HT1080 (cell line): ENCODE data around the gene TUBGCP3. TPM values are rescaled to one million over a fixed set of nuclear protein-coding genes. Genes with fewer than 3 reads are reported as not detected.

Source experiments
- DNase-seq: peaks from one replicate; pipeline ENCODE4 v3.0.0-alpha.2; 2015; ENCODE audit warnings: low read depth
- total RNA-seq: library from RNA; depleted of rRNA; stranded (reverse); fragments of >200 nt; shearing (Covaris generic); gene quantifications from 2 replicates; pipeline ENCODE4 v1.2.3, GENCODE V29; 2014

The TUBGCP3 gene
- total RNA-seq, 1 experiment from 2014 or later = 29.7 TPM

DNA sequence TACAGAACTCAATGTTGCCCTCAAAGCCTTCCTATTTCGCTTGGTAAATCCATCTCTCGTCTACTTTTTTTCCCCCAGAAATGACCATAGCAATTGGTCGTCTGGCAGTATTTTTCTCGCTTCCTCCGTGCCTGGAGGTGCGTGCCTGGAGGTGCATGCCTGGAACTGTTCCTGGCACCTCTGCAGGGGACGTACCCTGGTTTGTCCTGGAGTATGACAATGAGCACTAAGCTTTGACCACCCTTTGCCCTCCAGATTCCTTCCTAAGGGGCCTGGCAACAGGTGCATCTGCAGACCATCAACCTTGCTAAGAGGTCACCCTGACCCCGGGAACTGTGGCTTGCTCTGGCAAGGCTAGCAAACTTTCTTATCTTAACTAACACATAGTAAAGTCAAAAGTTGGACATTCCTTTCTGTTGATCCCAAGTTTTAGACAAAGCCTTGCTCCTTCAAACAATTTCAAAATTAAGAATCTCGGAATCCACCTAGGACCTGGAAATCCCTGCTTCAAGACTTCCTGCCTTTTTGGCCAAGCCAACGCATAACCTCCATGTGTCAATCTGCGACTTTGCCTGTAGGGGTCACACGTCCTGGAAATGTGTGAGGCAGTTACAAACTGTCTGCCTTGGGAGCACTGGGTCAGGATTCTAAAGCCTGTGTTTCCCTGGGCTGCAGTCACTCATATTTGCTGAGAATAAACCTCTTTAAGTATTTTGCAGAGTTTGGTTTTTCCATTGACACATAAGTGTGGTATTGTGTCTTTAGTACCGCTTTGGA, 28.8 kb upstream of the TUBGCP3 start:
- peak; percentile 37 for DNase-seq

DNA sequence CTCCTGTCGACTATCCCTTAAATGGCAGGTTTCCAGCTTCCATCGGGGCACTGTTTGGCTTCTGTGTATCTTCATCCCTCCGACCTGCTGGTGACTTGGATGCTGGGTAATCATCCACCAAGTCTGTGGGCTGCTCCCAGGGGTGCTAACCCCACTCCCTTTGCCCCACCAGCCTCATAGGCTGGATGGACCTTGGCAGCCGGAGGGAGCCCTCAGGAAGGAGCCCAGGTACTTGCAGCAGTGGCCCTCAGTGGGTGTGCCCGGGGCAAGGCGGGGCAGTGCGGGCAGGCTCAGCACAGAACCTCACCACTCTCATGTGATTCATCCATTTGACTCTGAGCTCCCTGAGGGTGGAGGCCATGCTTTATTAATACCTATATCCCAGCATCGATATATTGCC, 27.4 kb upstream of the TUBGCP3 start:
- DNase-seq = no peak

DNA sequence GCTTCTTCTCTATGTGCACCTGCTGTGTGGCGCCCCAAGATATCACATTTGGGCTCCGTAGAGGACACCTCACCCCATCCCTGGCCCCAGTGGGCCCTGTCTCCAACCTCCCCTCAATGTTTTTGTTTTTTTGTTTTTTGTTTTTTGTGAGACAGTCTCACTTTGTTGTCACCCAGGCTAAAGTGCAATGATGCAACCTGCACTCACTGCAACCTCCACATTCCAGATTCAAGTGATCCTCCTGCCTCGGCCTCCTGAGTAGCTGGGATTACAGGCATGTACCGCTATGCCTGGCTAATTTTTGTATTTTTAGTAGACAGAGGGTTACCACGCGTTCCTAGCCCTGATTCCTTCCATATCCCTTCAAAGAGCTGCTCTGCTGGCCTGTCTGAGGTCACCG, 26.9 kb upstream of the TUBGCP3 start:
- DNase-seq = no peak

DNA sequence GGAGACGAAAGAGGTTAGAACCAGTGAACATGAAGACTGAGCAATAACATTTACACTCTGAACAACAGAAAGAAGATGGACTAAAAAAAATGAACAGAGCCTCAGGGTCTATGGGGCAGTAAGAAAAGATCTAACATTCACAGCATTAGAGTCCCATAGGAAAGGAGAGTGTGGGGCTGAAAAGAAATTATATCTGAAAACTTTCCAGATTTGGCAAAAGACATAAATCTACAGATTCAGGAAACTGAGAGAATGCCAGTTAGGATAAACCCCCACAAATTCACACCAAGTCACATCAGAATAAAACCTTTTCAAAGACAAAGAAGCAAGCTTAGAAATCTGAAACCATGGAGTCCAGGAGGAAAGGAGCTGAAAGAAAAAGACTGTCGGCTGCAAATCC, 20.3 kb upstream of the TUBGCP3 start:
- DNase-seq = no peak

DNA sequence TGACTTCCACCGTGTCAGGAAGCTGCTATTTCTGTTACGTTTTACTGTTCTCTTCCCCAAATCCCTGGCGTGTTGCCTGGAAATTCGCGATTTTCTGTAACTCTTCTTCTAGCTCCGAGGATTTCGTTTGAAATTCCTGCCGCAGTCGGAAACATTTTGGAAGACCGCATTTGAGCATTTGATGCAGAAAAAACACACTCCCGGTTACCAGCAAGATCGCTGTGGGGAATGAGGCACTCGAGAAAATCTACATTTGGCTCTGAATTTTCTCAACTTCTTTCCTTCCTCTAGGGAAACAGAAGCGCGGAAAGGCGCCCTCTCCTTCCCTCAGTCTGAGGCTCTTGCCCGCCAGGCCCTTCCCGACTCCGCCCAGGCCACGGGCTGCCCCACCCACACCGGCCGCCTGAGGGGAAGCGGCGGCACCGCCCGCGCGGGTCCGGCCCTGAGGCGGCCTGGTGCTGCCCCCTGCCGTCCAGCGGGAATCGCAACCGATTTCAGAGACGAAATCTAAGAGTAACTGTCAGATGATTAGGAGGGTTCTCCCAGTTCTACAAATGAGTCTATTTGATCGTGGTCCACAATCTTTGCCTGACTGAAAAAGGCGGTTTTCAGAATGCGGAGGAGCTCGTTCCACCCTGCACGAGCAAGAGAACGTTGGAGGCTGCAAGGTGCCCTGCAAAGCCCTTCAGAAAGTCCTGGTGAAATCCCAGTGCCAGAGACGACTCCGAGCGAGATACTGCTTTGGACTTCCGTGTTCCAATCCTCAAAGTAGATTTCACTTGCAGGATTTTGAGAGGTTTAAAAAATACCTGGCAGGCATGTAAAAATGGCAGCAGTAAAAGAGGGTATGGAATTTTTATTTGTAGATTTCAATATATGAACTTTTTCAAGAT, 18.4 kb upstream of the TUBGCP3 start:
- peak; percentile 85 for DNase-seq

DNA sequence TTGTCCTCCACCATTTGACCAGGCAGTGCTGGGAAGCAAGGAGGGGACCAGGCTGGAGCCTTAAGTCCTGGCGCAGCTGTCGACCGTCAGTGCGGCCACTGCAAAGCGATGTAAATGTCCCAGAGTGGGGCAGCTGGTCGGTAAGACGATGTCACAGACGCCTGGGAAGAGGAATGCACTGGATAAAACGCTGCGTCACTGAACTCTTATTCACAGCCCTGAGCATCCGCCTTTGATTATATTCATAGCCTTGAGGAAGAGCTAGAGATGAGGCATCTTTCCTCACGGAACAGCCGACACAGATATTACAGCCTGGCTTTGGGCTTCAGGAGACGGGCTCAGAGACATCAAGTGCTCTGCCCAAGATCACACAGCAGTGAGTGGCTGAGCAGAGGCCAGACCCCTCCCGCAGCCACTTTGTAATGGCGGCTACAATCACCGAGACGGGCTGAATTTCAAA, 17.6 kb upstream of the TUBGCP3 start:
- DNase-seq = no peak

DNA sequence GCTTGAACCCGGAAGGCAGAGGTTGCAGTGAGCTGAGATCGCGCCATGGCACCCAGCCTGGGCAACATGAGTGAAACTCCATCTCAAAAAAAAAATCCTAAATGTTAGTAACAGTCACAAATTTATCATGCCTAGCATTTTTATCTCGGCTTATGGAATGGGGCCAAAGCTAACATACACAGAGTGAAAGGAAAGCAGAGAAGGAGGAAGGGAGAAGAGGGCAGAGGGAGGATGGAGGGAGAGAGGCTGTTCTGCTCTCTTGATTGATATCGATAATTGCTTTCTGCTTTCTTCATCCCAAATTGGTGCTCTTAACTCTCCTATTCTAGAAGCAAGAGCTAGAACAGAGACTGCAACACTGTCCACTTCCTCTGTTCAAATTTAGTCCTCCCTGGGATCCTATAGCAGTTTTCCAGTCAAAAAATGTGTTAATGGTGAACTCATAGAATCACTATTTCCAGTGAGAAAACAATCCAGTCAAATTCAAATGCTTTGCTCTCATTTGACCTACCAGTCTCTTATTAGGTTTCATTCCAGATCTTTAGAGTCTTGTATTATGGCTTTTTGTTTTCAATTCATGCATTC, 15.8 kb upstream of the TUBGCP3 start:
- DNase-seq = no peak

DNA sequence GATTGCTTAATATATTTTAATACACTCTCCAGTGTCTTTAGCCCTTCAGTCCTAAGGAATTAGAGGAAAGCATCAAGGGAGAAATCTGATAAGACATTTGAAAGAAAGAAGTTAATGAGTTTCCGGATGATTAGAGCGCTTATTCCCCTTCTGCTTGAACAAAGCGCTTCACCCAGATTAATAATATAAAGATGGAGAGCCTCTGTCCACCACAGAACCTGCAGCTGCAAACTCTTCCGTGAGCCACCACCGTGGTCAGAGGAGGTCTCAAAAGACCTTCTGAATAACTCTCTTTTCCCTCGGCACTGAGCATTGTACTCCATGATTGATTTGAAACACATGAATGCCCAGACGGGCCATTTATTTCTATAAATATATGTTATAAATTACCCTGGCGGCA, 14.2 kb upstream of the TUBGCP3 start:
- no peak for DNase-seq

DNA sequence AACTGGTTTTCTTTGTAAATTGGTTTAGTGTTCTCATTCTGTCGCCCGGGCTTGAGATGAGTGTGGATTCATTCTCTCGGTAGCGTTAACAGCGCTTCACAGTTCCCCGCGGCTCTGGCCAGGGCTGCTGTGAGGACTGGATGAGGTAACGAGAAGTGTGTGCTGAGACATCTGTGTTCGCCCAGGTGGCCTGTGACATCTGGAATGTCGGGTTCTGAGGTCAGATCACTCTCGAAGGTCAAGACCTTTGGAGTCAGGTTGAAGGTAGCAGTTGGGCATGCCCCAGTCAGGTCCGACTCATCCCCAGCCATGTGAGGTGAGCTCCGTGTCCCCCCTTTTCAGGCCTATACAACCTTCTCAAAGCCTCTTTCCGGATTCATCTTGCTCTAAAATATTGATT, 13.4 kb upstream of the TUBGCP3 start:
- DNase-seq = no peak

DNA sequence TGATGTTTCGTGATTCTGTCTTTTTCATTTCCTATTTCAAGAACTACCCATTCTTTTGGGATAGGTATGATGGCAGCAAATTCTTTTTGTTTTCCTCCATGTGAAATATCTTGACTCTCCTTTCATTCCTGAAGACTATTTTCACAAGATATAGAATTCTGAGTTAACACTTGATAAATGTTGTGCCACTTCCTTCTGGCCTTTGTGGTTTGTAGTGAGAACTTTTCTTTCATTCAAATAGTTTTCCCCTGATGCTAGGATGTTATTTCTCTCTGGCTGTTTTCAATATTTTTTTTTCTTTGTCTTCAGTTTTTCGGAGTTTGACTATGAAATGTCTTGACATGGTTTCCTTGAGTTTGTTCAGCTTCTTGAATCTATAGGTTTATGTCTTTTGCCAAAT, 8.3 kb upstream of the TUBGCP3 start:
- DNase-seq = no peak

DNA sequence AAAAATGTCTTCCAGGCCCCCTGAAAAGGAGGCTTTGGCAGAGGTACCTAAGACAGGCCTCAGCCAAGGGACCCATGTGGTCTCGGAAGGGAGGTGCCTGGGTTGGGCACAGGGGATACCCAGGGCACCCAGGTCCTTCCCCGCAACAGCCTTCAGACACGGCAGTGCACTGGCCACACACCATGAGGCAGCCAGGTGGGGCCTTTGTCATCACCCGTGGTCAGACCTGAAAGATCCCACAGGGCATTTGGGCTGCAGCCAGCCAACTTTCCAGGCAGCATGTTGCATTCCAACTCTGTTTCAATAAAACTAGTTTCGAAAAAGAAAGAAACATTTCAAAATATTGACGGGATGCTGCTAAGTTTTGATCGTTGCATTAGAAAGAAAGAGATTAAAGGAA, 4.7 kb upstream of the TUBGCP3 start:
- DNase-seq = no peak

DNA sequence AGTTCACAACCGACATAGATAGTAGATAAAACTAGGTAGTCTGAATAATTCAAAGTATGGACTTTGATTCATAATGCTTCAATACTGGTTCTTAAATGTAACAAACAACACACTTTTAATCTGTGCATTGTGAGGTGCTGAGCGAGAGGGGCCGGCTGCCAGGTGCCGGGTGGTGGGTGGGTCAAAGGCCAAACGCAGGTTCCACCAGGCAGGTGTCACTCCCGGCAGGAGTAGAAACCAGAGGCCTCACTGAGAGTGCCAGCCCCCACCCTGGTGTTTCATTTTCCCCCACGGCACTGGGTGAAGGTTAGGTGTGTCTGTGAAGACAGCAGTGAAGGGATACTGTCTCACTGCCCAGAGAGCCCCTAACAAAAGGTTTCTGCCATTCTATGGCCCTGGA, 4.2 kb upstream of the TUBGCP3 start:
- DNase-seq = no peak

DNA sequence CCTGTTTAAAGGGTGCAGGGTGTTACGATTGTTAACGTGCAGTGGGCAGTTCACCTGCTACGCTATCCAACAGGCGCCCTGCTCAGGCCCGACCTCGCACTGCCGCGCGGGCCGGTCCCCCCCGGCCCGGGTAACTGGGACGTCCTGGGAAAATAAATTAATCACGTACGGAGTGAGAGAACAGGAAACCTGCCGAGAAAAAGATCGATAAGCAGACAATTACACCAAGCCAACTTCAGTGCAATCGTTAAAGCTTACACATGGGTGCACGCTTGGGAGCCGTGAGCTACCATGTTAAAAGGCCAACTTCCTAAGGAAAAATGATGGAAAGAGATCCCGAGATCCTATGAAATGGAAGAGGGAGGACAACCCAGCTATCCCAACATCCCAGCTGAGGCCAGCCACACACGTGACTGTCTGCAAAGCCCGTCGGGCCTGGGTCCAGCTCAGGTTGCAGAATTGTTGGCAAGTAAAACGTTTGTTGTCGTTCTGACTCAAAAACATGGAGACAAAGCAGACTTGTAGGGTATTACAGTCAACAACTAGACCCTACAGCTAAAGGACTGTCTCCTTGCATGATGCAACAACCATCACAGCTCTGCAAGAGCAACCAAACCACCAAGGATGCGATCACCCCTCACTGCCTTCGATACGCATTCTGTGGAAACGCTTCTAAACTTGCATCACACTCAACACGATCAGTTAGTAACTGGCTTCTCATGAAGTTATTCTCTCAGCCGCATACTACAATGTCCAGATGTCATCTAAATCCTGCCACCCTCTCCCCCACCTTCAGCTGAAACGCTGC, 741 bp upstream of the TUBGCP3 start:
- no peak for DNase-seq

DNA sequence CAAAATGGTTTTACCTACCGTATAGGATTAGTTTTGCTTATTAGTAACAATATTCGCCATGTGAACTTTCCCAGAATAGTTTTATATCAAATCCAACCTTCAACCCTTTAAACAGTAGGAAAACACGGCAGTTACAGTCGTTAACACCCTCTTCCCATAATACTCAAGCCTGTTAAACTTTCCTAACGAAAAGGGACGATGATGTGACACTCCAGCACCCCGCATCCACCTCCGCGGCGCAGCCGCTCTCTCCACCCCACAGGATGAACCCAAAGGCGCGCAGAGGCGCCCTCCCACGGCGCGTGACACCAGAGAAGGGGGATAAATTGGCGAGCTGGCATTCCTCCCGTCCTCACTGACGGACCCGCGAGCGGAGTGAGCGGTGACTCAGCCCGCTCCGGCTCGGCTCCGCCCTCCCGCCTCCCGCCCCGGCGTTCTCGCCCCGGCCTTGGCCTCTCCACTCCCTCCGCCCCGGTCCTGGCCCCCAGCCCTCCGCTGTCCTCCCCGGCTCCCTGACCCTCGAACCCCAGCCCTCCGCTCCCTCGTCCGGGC, 665 bp downstream of the TUBGCP3 start:
- peak; percentile 82 for DNase-seq

DNA sequence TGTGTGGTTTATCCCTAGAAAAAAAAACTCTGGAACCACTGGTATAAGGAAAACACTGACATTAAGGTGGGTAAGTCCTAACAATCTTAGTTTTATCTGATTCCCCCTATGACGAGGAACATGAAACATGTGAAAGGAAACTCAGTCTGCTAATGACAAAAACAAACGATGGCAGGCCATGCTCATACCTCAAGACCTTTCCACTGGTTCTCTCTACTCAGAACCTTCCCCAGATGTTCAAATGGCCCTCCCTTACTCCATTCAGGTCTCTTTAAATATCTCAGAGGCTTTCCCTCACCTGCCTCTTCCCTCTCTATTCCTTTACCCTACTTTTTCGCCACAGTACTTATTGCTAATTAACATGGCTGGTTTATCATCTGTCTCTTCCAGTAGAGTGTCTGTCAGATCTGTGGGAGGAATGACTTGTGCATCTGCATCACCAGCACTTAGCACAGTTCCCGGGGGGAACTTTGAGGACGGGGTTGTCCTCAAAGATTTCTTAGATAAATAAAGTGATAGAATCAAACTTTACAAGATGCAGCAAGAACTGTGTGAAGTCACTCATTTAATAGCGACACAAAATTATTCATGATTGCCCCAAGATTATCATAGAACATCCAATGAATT, 1.5 kb downstream of the TUBGCP3 start:
- DNase-seq = no peak

DNA sequence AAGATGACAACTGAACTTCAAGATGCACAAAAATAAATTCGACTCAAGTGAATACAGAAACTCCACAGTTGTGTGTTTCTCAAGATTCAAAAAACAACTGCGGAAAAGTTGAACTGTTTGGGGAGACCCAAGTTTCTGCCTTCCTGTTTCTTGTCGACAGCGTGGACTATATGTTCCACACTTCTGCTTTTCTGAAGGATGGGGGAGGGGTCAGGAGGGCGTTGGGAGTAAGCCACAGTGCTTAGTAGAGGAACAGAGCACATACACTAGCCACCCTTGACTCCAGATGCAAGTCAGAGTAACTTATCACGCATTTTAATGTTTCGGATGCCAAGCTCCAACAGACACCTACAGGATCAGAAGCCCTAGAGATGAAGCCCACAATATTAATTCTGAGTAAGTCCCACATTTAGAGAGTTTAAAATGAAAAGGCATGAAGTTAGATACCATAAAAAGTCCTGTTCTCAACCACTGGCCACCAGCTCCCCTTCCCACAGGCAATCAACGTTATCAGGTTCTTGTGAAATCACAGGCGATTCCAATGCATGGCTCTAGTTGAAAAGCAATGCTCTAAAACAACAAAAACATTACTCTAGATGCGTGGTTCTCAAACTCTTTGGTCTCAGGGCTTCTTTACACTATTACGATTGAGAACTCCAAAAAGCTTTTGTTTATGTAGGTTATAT, 4.2 kb downstream of the TUBGCP3 start:
- no peak for DNase-seq

DNA sequence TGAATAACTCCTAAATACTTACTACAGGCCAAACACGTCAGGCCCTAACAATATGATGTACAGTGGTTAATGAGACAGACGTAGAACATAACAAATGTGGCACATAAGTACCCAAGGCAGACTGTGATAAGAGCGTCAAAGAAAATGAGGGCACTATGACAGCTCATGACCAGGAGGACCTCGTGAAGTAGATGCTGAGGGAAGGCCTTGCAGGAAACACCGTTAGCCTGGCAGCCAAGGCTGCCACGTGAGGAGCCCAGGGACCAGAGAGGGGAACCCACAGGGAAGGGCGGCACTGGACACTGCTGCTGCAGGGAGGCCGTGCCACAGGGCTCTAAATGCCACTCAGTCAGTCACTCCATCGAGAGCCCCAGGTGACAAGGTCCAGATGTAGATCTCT, 5.7 kb downstream of the TUBGCP3 start:
- no peak for DNase-seq

DNA sequence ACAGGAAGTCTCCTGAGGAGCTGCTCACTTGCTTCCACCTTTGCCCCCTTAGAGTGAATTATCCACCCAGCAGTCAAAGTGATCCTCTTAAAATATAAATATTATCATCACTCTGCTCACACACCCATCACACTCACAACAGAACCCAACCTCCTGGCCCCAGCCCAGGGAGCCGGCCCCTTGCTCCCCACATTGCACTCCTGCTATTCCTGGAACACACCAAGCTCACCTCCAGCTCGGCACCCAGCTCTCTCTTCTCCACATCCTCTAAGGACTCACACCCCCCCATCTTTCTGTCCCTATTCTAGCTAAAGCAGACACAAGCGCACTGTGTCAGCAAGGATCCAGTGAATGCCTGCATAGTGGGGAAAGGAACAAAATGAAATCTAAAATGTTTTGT, 7.0 kb downstream of the TUBGCP3 start:
- no peak for DNase-seq

DNA sequence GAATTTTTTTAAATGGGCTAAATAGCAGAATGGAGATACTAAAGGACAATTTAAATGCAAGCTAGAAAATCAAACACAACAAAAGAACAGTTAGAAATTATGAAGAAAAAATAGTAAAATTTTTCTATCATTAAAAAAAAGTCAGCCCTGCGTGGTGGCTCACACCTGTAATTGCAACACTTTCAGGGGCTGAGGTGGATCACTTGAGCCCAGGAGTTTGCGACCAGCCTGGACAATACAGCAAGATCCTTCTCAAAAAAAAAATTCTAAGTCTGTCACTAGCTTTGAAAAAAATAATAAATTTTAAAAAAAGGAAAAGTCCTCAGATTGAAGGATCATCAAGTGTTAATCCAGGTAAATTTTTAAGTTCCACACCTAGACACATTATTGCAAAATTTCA, 7.7 kb downstream of the TUBGCP3 start:
- no peak for DNase-seq

DNA sequence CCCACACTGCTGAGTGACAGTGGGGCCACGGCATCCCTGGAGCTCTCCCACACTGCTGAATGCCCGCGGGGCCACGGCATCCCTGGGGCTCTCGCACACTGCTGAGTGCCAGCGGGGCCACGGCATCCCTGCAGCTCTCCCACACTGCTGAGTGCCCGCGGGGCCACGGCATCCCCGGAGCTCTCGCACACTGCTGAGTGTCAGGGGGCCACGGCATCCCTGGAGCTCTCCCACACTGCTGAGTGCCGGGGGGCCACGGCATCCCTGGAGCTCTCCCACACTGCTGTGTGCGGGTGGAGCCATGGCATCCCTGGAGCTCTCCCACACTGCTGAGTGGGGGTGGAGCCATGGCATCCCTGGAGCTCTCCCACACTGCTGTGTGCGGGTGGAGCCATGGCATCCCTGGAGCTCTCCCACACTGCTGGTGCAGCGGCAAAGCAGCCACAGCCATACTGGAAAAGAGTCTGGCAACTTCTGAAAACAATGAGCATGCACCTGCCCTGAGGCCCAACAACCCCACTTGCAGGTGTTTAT, 8.6 kb downstream of the TUBGCP3 start:
- no peak for DNase-seq
